Measurements from ENCODE around the gene ITPR3.

Gene ITPR3
- total RNA-seq = 226 to 268 reads per million in 2 donors

- peak; percentile 58 to 94 (median 72) for DNase-seq
These were observed at the start of gene ITPR3 for GRCh38 chr6:33620856-33621710. TSS of gene ITPR3 (plus strand) at chr6:33621322. CDS start at chr6:33621603, 281 bp downstream.

- no peak for DNase-seq
These were observed 49.3 kb upstream of the ITPR3 start for GRCh38 chr6:33571637-33572316.

- no peak for DNase-seq
These were observed 45.9 kb upstream of the ITPR3 start for GRCh38 chr6:33575211-33575610.

GRCh38 chr6:33576668-33577067 lies 44.5 kb upstream of the ITPR3 start:
- no peak for DNase-seq

GRCh38 chr6:33577106-33577535 lies 44.0 kb upstream of the ITPR3 start:
- DNase-seq = peak in 1 of 5 experiments; percentile 19

- peak in 1 of 5 experiments; percentile 52 for DNase-seq
These were observed 43.4 kb upstream of the ITPR3 start for GRCh38 chr6:33577718-33578117.

- DNase-seq = no peak
These were observed 43.0 kb upstream of the ITPR3 start for GRCh38 chr6:33578164-33578563.

GRCh38 chr6:33578588-33579011 lies 42.5 kb upstream of the ITPR3 start:
- DNase-seq = peak in 3 of 5 experiments; percentile 32 to 76 (median 53)

GRCh38 chr6:33579828-33580714 lies 41.1 kb upstream of the ITPR3 start, which contains the start of gene BAK1:
TSS of gene BAK1 (minus strand) at chr6:33580276. CDS start at chr6:33577604, 2,672 bp downstream.
- peak; percentile 59 to 91 (median 75) for DNase-seq

- no peak for DNase-seq
These were observed 39.9 kb upstream of the ITPR3 start for GRCh38 chr6:33581186-33581585.

- DNase-seq = no peak
These were observed 37.4 kb upstream of the ITPR3 start for GRCh38 chr6:33583591-33584155.

GRCh38 chr6:33584700-33585402 lies 36.3 kb upstream of the ITPR3 start:
- DNase-seq = no peak

- peak; percentile 54 to 87 (median 78) for DNase-seq
These were observed 35.6 kb upstream of the ITPR3 start for GRCh38 chr6:33585403-33586107.

- no peak for DNase-seq
These were observed 34.9 kb upstream of the ITPR3 start for GRCh38 chr6:33586108-33586640.

- DNase-seq = no peak
These were observed 33.6 kb upstream of the ITPR3 start for GRCh38 chr6:33587529-33587928.

GRCh38 chr6:33588894-33589293 lies 32.2 kb upstream of the ITPR3 start:
- DNase-seq = no peak

- DNase-seq = no peak
These were observed 31.8 kb upstream of the ITPR3 start for GRCh38 chr6:33589392-33589730.

GRCh38 chr6:33589731-33590530 lies 31.2 kb upstream of the ITPR3 start:
- peak in 1 of 5 experiments; percentile 37 for DNase-seq

- DNase-seq = no peak
These were observed 30.5 kb upstream of the ITPR3 start for GRCh38 chr6:33590531-33591198.
